HL-60 (cell line): ENCODE data around the gene ORC5.

Source experiments
- DNase-seq, 2 experiments: peaks; one replicate each; pipeline ENCODE4 v3.0.0-alpha.2; 2010 to 2020; ENCODE audit warnings: low read depth in 1 of 2, low spot score in 1 of 2
- H3K27ac ChIP-seq: fragments of 250-450 bp; sonication (Bioruptor Pico); replicated peaks from 2 replicates; pipeline ENCODE4 v1.5.1; 2020; ENCODE audit warnings: mild to moderate bottlenecking, moderate library complexity
- H3K27me3 ChIP-seq: fragments of 250-450 bp; sonication (Bioruptor Pico); 2 replicates; pipeline ENCODE4 v1.5.1; 2021; ENCODE audit warnings: mild to moderate bottlenecking, moderate library complexity; ENCODE audit not compliant: insufficient read depth, poor library complexity, severe bottlenecking
- H3K4me3 ChIP-seq: replicated peaks from 2 replicates; pipeline ENCODE4 v1.5.1; 2011; ENCODE audit warnings: mild to moderate bottlenecking, control low read depth, low read length; ENCODE audit not compliant: insufficient read depth
- GABPA ChIP-seq: IDR thresholded peaks from 2 replicates; pipeline ENCODE4 v1.6.1; 2012; ENCODE audit warnings: low read depth
- POLR2AphosphoS5 ChIP-seq: IDR thresholded peaks from 2 replicates; pipeline ENCODE4 v1.6.1; 2012; ENCODE audit warnings: low read depth
- REST ChIP-seq: IDR thresholded peaks from 2 replicates; pipeline ENCODE4 v1.6.1; 2012; ENCODE audit warnings: low read depth; ENCODE audit not compliant: insufficient replicate concordance
- SPI1 ChIP-seq: IDR thresholded peaks from 2 replicates; pipeline ENCODE4 v1.6.1; 2012; ENCODE audit warnings: low read depth, mild to moderate bottlenecking, borderline replicate concordance
- TF ChIP-seq, protein P1 (sequence below): IDR thresholded peaks from one replicate; pipeline ENCODE4 v1.5.1; 2011; ENCODE audit warnings: low read length, control low read depth, inconsistent platforms; ENCODE audit not compliant: insufficient read depth

ORC5 gene

DNA sequence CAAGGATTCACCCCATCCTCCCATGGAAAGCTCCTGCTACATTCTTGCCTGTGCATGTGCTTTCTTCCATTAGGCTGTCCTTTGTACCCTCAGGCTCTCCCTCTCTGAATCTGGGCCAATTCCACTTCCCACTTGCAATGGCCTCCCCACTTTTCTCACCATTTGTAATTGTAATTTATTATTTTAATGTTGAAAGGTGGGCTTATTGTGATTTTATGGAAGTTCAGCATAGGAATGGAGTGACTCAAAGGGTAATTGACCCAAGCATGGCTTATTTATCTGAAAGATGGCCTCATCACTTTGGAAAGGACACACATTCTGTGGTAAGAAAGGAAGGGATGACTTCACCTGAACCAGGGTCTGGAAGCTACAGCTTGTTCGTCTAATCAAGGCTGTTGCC lies 46.9 kb upstream of the ORC5 start:
- TF ChIP-seq SPI1 (no peak), REST (no peak), GABPA (no peak), POLR2AphosphoS5 (no peak)
- TF ChIP-seq, protein P1, sequence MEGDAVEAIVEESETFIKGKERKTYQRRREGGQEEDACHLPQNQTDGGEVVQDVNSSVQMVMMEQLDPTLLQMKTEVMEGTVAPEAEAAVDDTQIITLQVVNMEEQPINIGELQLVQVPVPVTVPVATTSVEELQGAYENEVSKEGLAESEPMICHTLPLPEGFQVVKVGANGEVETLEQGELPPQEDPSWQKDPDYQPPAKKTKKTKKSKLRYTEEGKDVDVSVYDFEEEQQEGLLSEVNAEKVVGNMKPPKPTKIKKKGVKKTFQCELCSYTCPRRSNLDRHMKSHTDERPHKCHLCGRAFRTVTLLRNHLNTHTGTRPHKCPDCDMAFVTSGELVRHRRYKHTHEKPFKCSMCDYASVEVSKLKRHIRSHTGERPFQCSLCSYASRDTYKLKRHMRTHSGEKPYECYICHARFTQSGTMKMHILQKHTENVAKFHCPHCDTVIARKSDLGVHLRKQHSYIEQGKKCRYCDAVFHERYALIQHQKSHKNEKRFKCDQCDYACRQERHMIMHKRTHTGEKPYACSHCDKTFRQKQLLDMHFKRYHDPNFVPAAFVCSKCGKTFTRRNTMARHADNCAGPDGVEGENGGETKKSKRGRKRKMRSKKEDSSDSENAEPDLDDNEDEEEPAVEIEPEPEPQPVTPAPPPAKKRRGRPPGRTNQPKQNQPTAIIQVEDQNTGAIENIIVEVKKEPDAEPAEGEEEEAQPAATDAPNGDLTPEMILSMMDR, result no peak
- DNase-seq, result no peak
- Histone ChIP-seq H3K27me3 (no peaks in the 10 kb centered on the region), H3K4me3 (no peak overlapping the region), H3K27ac (no peak overlapping the region)

- no peak for DNase-seq
- Histone ChIP-seq H3K27me3 (no peaks in the 10 kb centered on the region), H3K4me3 (no peak overlapping the region), H3K27ac (no peak overlapping the region)
- TF ChIP-seq, protein P1, result no peak
- TF ChIP-seq SPI1, result no peak
- TF ChIP-seq REST, result no peak
- no peak for TF ChIP-seq POLR2AphosphoS5
- no peak for TF ChIP-seq GABPA
These were observed 44.8 kb upstream of the ORC5 start for GRCh38 chr7:104252409-104253134.

- TF ChIP-seq SPI1 (no peak), POLR2AphosphoS5 (no peak), REST (no peak)
- peaks cover 2% of the 10 kb centered on the region for H3K27me3 ChIP-seq
- no peak overlapping the region for H3K4me3 ChIP-seq
- DNase-seq, result no peak
- H3K27ac ChIP-seq, result no peak overlapping the region
These were observed 34.8 kb upstream of the ORC5 start for GRCh38 chr7:104242638-104243037.
